Measurements from ENCODE around the gene UBN2. TPM values are rescaled to one million over a fixed set of nuclear protein-coding genes. Genes with fewer than 3 reads are reported as not detected.

Gene UBN2
- polyA plus RNA-seq, 1 donor (not counting 4 experiments of a cell fraction or from before 2014, with no cell fraction given) = 3.0 TPM

DNA sequence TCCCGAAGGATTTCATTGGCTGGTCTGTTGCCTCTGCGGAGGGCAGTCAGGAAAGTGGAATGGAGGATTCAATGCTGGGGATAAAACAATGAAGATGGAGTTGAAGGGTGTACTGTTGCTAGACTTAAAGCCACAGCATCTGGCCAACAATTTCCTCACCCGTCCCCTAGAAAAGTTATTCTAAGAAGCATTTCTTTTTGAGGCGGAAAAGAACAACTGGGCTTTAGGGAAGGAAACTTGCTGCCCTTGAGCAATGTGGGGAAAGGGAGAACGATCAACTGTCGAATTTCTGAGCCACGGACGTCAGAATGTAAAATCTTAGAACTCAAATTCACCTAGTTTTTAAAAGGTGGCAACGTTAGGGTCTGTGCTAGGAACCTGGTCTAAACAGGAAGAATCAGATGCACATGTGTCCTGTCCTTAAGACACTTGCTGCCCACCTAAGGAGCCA is 110.8 kb downstream of the UBN2 start:
- TF ChIP-seq, protein P1, sequence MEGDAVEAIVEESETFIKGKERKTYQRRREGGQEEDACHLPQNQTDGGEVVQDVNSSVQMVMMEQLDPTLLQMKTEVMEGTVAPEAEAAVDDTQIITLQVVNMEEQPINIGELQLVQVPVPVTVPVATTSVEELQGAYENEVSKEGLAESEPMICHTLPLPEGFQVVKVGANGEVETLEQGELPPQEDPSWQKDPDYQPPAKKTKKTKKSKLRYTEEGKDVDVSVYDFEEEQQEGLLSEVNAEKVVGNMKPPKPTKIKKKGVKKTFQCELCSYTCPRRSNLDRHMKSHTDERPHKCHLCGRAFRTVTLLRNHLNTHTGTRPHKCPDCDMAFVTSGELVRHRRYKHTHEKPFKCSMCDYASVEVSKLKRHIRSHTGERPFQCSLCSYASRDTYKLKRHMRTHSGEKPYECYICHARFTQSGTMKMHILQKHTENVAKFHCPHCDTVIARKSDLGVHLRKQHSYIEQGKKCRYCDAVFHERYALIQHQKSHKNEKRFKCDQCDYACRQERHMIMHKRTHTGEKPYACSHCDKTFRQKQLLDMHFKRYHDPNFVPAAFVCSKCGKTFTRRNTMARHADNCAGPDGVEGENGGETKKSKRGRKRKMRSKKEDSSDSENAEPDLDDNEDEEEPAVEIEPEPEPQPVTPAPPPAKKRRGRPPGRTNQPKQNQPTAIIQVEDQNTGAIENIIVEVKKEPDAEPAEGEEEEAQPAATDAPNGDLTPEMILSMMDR (optimal IDR thresholded peaks at IDR 0.05 in 1 of 3, IDR thresholded peaks at IDR 0.05 in 1 of 3, conservative IDR thresholded peaks at IDR 0.05 in 1 of 3; ENCODE audit: extremely low read depth in 1 of 3, insufficient read depth in 2 of 3, low read length in 3 of 3) = no peak
- no peak for TF ChIP-seq EZH2 (IDR thresholded peaks at IDR 0.05; ENCODE audit: low read length)
- H3K27me3 ChIP-seq (ENCODE audit: control insufficient read depth, extremely low read depth, insufficient read depth, low read length) = no peaks in the 10 kb centered on the region
- DNase-seq (ENCODE audit: low read depth, low spot score) (no peak), FAIRE-seq (peak; percentile 26)
- H3K4me3 ChIP-seq (ENCODE audit: control insufficient read depth in 2 of 3, extremely low read depth in 1 of 3, insufficient read depth in 2 of 3, low read depth in 1 of 3, low read length in 3 of 3) = peak overlapping the region; percentile 74 to 97 (median 97)
- peak overlapping the region; percentile 90 for H3K27ac ChIP-seq (ENCODE audit: control insufficient read depth, insufficient read depth, low read length)
- dilution Hi-C loops (cut with MboI; ENCODE audit: extremely low pct_ligation_motif_present, low sequenced_read_pairs) = no loop called here
- peak overlapping the region; percentile 99 for H3K9ac ChIP-seq (ENCODE audit: control insufficient read depth, extremely low read depth, insufficient read depth, low read length)
- no peaks in the 10 kb centered on the region for H3K9me3 ChIP-seq (ENCODE audit: control insufficient read depth, low read depth, low read length)
- peaks cover 2 to 4% of the 10 kb centered on the region in 2 experiments for H3K36me3 ChIP-seq (ENCODE audit: control insufficient read depth in 2 of 2, extremely low read depth in 1 of 2, insufficient read depth in 2 of 2, low read length in 2 of 2)
- H3K9me1 ChIP-seq (ENCODE audit: control insufficient read depth, extremely low read depth, insufficient read depth, low read length) = no peaks in the 10 kb centered on the region
- H2AFZ ChIP-seq (ENCODE audit: control insufficient read depth, low read length) = peak overlapping the region; percentile 99
- no peaks in the 10 kb centered on the region for H4K20me1 ChIP-seq (ENCODE audit: control insufficient read depth, extremely low read depth, insufficient read depth, low read length)
- H3K4me2 ChIP-seq (ENCODE audit: control insufficient read depth, extremely low read depth, insufficient read depth, low read depth, low read length) = peak overlapping the region; percentile 100
- peaks cover 14% of the 10 kb centered on the region for H3K79me2 ChIP-seq (ENCODE audit: control insufficient read depth, insufficient read depth, low read length)
- H3K4me1 ChIP-seq (ENCODE audit: control insufficient read depth, extremely low read depth, insufficient read depth, low read length) = peaks cover 5% of the 10 kb centered on the region

DNA sequence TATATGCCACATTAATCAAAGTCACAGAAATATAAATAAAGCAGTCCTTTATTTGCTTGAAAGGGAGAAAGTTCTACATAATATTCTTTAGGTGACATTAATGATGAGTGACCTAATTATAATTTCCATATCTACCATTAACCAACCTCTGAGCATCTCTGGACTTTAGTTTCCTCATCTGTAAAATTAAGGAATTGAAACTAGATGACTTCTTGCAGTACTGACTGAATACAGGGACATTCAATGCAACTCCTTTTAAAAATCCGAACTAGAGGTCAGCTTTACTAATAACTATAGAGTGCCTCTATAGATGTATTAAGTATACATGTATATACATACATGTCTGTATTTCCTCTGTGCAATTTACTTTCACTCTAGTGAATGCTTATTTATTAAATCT is 114.0 kb downstream of the UBN2 start:
- dilution Hi-C loops (cut with MboI; ENCODE audit: extremely low pct_ligation_motif_present, low sequenced_read_pairs) = no loop called here
- H3K9me1 ChIP-seq (ENCODE audit: control insufficient read depth, extremely low read depth, insufficient read depth, low read length) = no peaks in the 10 kb centered on the region
- no peak overlapping the region for H3K4me3 ChIP-seq (ENCODE audit: control insufficient read depth in 2 of 3, extremely low read depth in 1 of 3, insufficient read depth in 2 of 3, low read depth in 1 of 3, low read length in 3 of 3)
- H3K4me1 ChIP-seq (ENCODE audit: control insufficient read depth, extremely low read depth, insufficient read depth, low read length) = peaks cover 5% of the 10 kb centered on the region
- H4K20me1 ChIP-seq (ENCODE audit: control insufficient read depth, extremely low read depth, insufficient read depth, low read length) = no peaks in the 10 kb centered on the region
- no peak overlapping the region for H3K27ac ChIP-seq (ENCODE audit: control insufficient read depth, insufficient read depth, low read length)
- no peaks in the 10 kb centered on the region for H3K27me3 ChIP-seq (ENCODE audit: control insufficient read depth, extremely low read depth, insufficient read depth, low read length)
- H3K79me2 ChIP-seq (ENCODE audit: control insufficient read depth, insufficient read depth, low read length) = peaks cover 14% of the 10 kb centered on the region
- no peak for TF ChIP-seq EZH2 (IDR thresholded peaks at IDR 0.05; ENCODE audit: low read length)
- TF ChIP-seq, protein P1 (optimal IDR thresholded peaks at IDR 0.05 in 1 of 3, IDR thresholded peaks at IDR 0.05 in 1 of 3, conservative IDR thresholded peaks at IDR 0.05 in 1 of 3; ENCODE audit: extremely low read depth in 1 of 3, insufficient read depth in 2 of 3, low read length in 3 of 3) = no peak
- H3K36me3 ChIP-seq (ENCODE audit: control insufficient read depth in 2 of 2, extremely low read depth in 1 of 2, insufficient read depth in 2 of 2, low read length in 2 of 2) = peaks cover 2 to 4% of the 10 kb centered on the region in 2 experiments
- H2AFZ ChIP-seq (ENCODE audit: control insufficient read depth, low read length) = no peak overlapping the region
- DNase-seq (ENCODE audit: low read depth, low spot score) (no peak), FAIRE-seq (no peak)
- H3K9ac ChIP-seq (ENCODE audit: control insufficient read depth, extremely low read depth, insufficient read depth, low read length) = no peak overlapping the region
- H3K4me2 ChIP-seq (ENCODE audit: control insufficient read depth, extremely low read depth, insufficient read depth, low read depth, low read length) = no peak overlapping the region
- H3K9me3 ChIP-seq (ENCODE audit: control insufficient read depth, low read depth, low read length) = no peaks in the 10 kb centered on the region

Measured in keratinocyte (primary cell).